GM21717 (cell line): ENCODE data around the gene NAT10.

ENCODE experiments used
- ATAC-seq: cut with Tn5 transposase; IDR thresholded peaks from one replicate; pipeline ENCODE4 v1.9.1; 2021; ENCODE audit warnings: mild to moderate bottlenecking, moderate library complexity; ENCODE audit not compliant: unreplicated experiment

NAT10 gene

DNA sequence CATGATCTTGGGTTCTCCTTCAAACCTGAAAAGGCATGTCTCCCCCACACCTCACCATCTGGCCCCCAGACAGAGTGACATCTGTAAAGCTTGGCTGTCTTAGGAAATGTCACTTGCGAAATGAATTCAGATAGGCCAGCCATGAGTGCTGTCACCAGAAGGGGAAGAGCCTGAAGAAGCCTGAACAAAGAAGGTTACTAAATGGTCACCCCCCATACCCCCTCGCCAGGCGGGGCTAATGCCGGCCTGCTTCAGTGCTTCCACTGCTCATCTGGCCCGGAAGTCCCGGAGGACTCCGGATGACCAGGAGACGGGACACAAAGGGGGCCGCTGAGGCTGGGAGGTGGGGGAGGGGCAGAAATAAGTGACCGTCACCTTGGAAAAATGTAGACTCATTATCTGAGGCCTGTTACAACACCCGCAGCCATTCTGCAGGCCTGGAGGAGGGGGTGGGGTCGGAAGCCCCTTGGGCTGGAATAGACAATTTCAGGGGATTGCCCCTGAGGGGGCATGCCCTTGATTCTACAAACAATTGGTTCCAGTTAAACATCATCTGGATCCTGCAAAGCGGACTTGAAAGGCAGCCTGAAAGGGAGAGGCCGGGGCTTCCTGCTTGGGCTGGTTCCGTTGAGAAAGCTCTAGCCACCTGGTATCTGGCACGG is 43.2 kb downstream of the NAT10 start:
- no peak for ATAC-seq

DNA sequence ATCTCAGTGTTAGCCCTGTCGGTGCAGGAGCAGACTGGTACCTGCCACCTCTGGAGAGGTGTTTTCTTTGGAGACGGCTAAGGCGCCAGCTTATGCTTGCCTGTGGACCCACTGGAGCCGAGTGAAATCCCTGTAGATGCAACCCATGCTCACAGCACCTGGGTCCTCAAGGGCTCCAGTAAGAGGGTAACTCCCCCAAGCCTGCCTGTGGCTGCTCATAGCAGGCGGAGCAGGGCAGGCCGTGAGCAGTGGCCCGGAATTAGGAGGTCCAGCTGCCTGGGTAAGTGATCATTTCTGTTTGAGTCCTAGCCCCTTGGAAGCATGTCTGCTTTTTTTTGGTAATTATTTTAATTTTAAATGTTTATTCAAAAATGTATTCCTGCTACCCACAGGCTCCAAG is 43.8 kb downstream of the NAT10 start:
- no peak for ATAC-seq

GRCh38 chr11:34149786-34150185 is 44.4 kb downstream of the NAT10 start:
- ATAC-seq = no peak

GRCh38 chr11:34150494-34151151 is 45.2 kb downstream of the NAT10 start:
- ATAC-seq = no peak

DNA sequence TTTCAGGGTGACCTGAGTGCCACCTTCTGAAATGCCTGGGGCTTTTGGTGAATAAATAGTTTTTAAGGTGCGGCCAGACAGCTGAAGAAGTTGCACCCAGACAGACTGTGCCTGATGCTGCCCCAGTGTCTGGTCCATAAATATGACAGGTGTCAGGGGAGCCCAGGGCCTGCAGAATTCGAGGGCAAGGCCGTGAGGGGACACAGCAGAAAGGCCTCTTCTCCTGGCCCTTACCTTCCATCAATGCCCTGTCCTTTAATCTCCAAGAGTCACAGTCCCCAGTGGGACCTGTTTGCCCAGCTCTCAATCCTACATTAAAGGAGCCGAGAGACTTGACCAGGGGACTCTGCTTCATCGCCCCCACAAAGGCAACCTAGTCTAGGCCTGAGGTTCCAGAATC is 45.7 kb downstream of the NAT10 start:
- no peak for ATAC-seq

DNA sequence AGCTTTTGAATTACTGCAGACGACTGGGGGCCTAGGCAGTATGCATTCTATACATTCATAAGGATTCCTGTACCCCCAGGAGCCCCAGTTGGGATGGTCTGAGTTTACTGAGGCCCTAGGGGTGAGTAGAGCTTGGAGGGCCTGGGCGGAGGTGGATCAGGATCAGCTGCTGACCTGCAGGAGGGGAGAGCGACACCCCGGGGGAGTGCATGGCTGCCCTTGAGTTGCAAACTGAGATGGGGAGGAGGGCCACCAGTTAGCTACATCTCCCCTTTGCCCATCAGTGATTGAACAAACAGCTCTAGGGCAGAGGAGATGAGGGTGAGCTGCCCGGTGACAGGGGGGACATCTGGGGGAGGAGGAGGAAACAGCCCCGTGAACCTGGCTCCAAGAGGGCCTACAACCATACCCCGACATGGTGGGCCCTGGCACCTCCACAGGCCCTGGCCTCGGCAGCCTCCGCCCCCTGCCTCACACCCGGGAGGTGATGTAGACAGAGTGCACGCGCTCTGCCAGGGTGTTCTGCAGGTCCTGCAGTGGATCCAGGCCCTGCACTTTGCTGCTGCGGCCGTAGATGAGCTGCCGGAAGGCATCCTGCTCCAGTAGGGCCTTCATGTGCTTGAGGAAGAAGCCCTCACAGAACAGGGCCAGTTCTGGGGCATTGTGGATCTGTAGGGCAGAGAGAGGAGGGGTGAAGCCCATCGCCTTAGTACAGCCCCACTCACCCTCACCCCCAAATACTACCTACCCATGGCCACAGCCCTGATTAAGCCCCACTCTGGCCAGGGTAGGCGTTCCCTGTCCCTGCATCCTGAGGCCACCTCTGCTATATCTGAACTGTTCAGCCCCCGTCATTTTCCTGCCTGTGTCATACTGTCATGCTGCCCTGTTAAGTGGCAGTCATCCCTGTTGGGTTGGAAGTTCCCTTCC is 46.8 kb downstream of the NAT10 start:
- ATAC-seq = no peak

- peak; percentile 78 for ATAC-seq
Observed at GRCh38 chr11:34154059-34154875, 48.8 kb downstream of the NAT10 start.

DNA sequence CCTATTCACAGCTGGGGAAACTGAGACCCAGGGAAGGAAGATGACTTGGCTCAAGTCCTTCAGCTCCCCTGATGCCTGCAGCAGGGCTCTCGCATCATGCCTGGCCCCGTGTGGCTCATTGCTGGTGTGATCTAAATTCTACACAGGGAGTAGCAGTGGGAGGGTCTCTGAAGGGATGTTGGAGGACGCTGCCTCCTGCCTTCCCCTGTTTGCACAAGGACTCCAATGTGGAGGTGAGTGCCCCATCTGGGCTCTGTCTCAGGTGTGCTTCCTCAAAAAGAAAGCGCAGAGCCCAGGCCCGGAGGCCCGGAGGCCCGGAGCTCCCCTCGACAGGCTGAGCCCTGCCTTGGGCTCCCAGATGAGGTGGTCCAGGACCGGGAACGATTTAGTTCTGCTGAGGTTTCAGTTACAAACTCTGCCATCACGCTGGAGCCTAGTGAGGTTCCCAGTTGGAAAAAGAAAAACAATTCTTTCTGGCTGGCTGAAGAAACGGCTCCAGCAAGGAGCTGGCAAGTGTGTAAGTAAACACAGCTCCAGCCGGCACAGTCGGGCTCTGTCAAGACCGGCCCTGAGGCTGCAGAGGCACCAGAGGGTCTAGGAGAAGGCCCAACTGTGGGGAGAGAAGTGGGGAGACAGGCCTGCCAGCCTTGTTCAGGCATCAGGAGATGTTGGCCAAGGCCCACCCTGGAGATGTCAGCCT is 49.8 kb downstream of the NAT10 start:
- ATAC-seq = no peak

GRCh38 chr11:34155757-34156062 is 50.3 kb downstream of the NAT10 start:
- ATAC-seq = no peak

- ATAC-seq = no peak
Observed at GRCh38 chr11:34157163-34157562, 51.7 kb downstream of the NAT10 start.

DNA sequence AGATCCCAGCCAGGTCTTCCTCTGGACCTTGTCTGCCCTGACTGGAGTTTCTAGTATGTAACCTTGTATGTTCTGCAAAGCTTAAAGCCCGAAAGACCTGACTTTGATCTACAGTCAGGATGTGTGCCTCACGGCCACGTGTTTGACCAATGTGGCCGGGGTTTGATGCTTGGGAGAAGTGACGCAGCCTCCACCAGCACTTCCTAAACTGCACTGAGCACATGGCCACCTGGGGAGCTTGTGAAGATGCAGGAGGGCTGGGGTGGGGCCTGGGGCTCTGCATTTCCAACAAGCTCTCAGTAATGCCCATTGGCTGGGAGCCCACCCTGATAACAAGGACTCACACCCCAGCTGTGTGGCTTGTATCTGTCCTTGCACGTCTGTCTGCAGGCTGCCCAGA is 53.2 kb downstream of the NAT10 start:
- no peak for ATAC-seq

GRCh38 chr11:34160049-34160721 is 54.8 kb downstream of the NAT10 start:
- no peak for ATAC-seq

DNA sequence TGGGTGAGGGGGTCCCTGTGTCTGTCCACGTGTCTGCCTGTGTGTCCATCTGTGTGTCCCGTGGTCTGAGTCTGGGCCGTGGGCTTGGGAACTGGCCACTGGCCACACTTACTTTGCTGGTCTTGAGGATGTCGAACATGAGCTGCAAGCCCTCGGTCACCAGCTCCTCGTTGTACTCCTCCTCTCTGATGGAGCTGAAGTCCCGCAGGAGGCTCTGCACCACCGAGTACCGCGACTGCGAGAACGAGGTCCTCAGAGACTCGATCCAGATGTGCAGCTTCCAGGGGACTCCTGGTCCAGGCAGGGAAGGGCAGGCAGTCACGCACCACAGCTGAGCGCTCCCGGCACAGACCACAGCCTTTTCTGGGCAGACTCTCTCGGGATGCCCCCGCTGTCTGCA is 55.4 kb downstream of the NAT10 start:
- ATAC-seq = no peak

DNA sequence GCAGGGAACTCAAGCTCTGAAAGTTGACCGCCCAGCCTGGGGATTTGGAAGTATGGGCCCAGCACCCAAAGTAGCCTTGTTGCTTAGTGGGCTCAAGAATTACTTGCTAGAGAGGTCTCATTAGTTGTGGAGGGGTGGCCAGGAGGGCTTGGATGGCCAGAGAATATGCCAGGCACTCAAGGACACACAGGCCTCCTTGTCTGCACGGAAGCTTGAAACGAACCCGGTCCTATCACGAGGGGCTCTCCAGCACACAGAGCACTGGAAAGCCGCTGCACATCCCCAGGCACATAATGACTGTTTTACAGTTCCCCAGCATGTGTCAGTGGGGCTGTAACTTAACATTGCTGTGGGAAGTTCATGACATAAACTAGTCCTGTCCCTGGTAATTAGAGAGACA is 55.9 kb downstream of the NAT10 start:
- no peak for ATAC-seq

DNA sequence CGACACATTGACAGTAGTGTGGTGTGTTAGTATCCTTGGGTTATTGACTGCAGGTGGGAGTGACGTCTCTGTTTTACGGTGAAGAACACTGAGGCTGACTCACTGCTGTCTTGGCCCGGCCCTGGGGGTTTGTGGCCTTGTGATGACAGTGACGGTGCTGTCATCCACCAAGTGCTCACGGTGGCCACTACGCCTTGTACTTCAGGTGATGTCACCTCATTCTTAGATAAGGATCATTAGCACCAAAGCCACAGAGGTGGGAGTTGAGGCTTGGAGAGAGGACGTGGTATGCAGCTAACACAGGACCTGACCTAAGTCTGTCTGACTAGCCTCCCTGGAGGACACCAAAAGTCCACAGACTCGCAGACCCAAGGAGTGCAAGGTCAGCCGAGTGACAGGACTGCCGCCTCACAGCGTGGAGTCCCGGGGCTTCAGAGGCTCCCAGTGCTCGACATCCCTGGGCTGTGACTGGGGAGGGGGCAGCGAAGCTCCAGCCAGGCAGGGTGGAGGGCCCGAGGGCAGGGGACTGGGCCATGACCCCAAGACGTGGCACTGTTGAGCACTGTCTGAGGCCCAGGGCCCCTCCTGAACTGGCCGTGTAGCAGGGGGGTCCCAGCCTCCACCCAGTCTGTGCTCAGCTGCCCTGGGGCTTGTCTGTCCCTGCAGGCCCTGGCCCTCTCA is 56.5 kb downstream of the NAT10 start:
- ATAC-seq = no peak

DNA sequence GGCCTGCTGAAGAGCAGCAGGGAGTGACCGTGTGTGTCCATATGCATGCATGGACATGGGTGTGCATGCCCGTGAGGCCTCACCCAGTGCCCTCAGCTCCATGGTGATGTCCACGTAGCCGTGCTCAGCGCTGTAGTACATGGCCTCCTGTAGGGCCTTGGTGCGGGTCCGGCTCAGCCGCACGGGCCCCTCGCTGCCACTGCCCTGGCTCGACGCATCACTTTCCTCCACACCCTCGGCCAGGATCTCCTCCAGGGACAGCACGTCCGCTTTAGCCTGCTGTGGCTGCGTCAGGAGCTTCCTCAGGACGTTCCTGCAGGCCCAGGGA is 57.0 kb downstream of the NAT10 start:
- ATAC-seq = no peak

GRCh38 chr11:34162856-34163255 is 57.4 kb downstream of the NAT10 start:
- no peak for ATAC-seq

DNA sequence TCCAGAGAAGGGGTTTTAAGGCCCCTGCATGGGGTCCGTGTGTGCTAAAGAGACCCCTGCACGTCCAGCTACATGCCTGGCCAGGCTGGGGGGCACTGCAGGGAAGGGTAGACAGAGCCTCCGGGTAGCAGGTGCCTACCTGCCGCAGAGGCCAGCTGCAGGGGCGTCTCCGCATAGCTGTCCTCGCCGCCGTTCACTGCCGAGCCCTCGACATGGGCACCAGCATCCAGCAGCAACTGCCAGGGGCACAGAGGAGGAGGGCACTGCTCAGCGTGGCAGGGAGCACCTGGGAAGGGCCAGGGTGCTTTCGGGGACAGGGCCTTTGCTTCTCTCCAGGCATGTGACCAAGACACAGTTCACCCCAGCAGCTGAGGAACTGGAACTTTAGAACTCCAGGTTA is 59.7 kb downstream of the NAT10 start:
- ATAC-seq = no peak

- ATAC-seq = no peak
Observed at GRCh38 chr11:34165786-34166555, 60.5 kb downstream of the NAT10 start.
